OCI-LY7 (cell line): ENCODE measurements around the gene EGFR.

ENCODE experiments used
- EZH2phosphoT487 ChIP-seq: fragments of 200-600 bp; sonication (generic); IDR thresholded peaks from 2 replicates; pipeline ENCODE4 v1.6.1; 2018; ENCODE audit warnings: low read depth, borderline replicate concordance, mild to moderate bottlenecking, mixed run types, antibody characterized with exemption, low read length, moderate library complexity, mixed read lengths
- TF ChIP-seq, protein P1 (sequence below): fragments of 200-600 bp; sonication (generic); conservative IDR thresholded peaks from 2 replicates; pipeline ENCODE4 v1.5.1; 2014; ENCODE audit warnings: mild to moderate bottlenecking, antibody characterized with exemption, low read length, moderate library complexity, mixed read lengths

DNA sequence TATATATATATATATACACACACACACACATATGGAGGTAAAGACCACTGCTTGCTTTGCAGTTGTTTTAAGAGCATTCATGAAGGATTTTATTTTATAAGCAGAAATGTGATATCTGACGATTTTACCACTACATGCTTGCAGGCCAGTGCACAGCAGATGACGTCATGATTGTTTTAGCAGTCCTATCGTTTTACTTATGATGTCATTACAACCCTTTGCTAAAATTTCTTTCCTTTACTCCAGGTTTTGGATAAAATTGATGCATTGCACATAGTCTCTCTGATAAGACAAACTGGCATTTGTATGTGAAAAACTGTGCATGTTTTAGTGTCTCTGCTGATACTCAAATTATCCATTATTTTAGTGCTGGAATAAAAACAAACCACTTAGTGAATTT, 9.2 kb downstream of the EGFR start:
- TF ChIP-seq, protein P1, sequence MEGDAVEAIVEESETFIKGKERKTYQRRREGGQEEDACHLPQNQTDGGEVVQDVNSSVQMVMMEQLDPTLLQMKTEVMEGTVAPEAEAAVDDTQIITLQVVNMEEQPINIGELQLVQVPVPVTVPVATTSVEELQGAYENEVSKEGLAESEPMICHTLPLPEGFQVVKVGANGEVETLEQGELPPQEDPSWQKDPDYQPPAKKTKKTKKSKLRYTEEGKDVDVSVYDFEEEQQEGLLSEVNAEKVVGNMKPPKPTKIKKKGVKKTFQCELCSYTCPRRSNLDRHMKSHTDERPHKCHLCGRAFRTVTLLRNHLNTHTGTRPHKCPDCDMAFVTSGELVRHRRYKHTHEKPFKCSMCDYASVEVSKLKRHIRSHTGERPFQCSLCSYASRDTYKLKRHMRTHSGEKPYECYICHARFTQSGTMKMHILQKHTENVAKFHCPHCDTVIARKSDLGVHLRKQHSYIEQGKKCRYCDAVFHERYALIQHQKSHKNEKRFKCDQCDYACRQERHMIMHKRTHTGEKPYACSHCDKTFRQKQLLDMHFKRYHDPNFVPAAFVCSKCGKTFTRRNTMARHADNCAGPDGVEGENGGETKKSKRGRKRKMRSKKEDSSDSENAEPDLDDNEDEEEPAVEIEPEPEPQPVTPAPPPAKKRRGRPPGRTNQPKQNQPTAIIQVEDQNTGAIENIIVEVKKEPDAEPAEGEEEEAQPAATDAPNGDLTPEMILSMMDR, result no peak
- no peak for TF ChIP-seq EZH2phosphoT487
